Caco-2 (cell line): ENCODE results near the gene PPT1. TPM values are rescaled to one million over a fixed set of nuclear protein-coding genes. Genes with fewer than 3 reads are reported as not detected.

Experiments used
- BruUV-seq: library from RNA; stranded (reverse); fragments of 400-500 nt; replicated peaks from 2 replicates; lab custom pipeline; 2021; lab: Mats Ljungman, UMichigan
- CTCF ChIA-PET: fragments of 300-600 bp; sonication (Branson Sonifier 250); formaldehyde crosslinking; loops from one replicate; lab custom pipeline; 2022; ENCODE audit warnings: antibody characterized with exemption; lab: Charles Lee
- POLR2A ChIA-PET: fragments of 300-600 bp; sonication (Branson Sonifier 250); formaldehyde crosslinking; loops from one replicate; lab custom pipeline; 2022; ENCODE audit warnings: antibody characterized with exemption; lab: Charles Lee
- DNase-seq, 2 experiments: peaks; one replicate each; pipeline versions ENCODE4 v3.0.0 to v3.0.0-alpha.2; 2020 to 2022
- H3K27me3 ChIP-seq: replicated peaks from 2 replicates; pipeline ENCODE4 v1.6.0; 2011; ENCODE audit warnings: low read length; ENCODE audit not compliant: control insufficient read depth, insufficient read depth
- H3K36me3 ChIP-seq: 2 replicates; pipeline ENCODE4 v1.5.1; 2011; ENCODE audit warnings: low read length; ENCODE audit not compliant: control insufficient read depth, insufficient read depth
- H3K4me1 ChIP-seq: fragments of 250-450 bp; sonication (Bioruptor Pico); 2 replicates; pipeline ENCODE4 v1.5.1; 2020; ENCODE audit warnings: mild to moderate bottlenecking
- H3K4me3 ChIP-seq: 2 replicates; pipeline ENCODE4 v1.5.1; 2011; ENCODE audit warnings: low read depth, mild to moderate bottlenecking, control low read depth, low read length
- H3K9me3 ChIP-seq: fragments of 250-450 bp; sonication (Bioruptor Pico); 2 replicates; pipeline ENCODE4 v1.5.1; 2020; ENCODE audit warnings: mild to moderate bottlenecking, moderate library complexity
- H3K27ac Mint-ChIP-seq: one replicate; pipeline ENCODE4 v1.8.0; 2022; ENCODE audit warnings: mixed read lengths; ENCODE audit not compliant: unreplicated experiment
- H3K27me3 Mint-ChIP-seq: one replicate; pipeline ENCODE4 v1.8.0; 2022; ENCODE audit warnings: mixed read lengths; ENCODE audit not compliant: insufficient read depth, unreplicated experiment
- H3K36me3 Mint-ChIP-seq: one replicate; pipeline ENCODE4 v1.8.0; 2022; ENCODE audit warnings: mild to moderate bottlenecking, mixed read lengths; ENCODE audit not compliant: insufficient read depth, unreplicated experiment
- H3K4me1 Mint-ChIP-seq: one replicate; pipeline ENCODE4 v1.8.0; 2022; ENCODE audit warnings: low read depth, mixed read lengths; ENCODE audit not compliant: unreplicated experiment
- H3K4me3 Mint-ChIP-seq: one replicate; pipeline ENCODE4 v1.8.0; 2022; ENCODE audit warnings: mild to moderate bottlenecking, moderate library complexity, mixed read lengths; ENCODE audit not compliant: unreplicated experiment
- H3K9me3 Mint-ChIP-seq: one replicate; pipeline ENCODE4 v1.8.0; 2022; ENCODE audit warnings: mixed read lengths; ENCODE audit not compliant: unreplicated experiment
- CTCF ChIP-seq, 2 experiments: fragments of 200-600 bp in 1 of 2; IDR thresholded peaks; 1 replicate in 1 of 2; 2 replicates in 1 of 2; pipeline versions ENCODE4 v1.5.1 to v1.8.0; 2011 to 2022; ENCODE audit warnings: antibody characterized with exemption in 1 of 2, control low read depth in 1 of 2, inconsistent platforms in 1 of 2, low read depth in 1 of 2, low read length in 1 of 2, mild to moderate bottlenecking in 1 of 2, moderate library complexity in 1 of 2; ENCODE audit not compliant: insufficient read depth in 1 of 2, severe bottlenecking in 1 of 2, unreplicated experiment in 1 of 2
- intact Hi-C: fragments of 100-400 bp; cut with micrococcal nuclease; formaldehyde crosslinking; loops from one replicate; pipeline ENCODE4 v1.10.0; 2022; ENCODE audit not compliant: unreplicated experiment
- total RNA-seq: library from RNA; stranded (reverse); gene quantifications from 2 replicates; pipeline ENCODE4 v1.2.3, GENCODE V29; 2022

PPT1 gene
- total RNA-seq, 1 experiment from 2014 or later: 144 TPM

GRCh38 chr1:40064797-40065499, 32.1 kb downstream of the PPT1 start:
- no peaks in the 10 kb centered on the region for H3K9me3 Mint-ChIP-seq
- H3K36me3 ChIP-seq: no peaks in the 10 kb centered on the region
- no peak overlapping the region for H3K27ac Mint-ChIP-seq
- peaks cover 51% of the 10 kb centered on the region for H3K36me3 Mint-ChIP-seq
- no peaks in the 10 kb centered on the region for H3K9me3 ChIP-seq
- no peak for TF ChIP-seq CTCF (IDR thresholded peaks at IDR 0.05; ENCODE audit: insufficient read depth in 1 of 2, low read depth in 1 of 2, low read length in 1 of 2, severe bottlenecking in 1 of 2, unreplicated experiment in 1 of 2)
- H3K27me3 Mint-ChIP-seq: no peaks in the 10 kb centered on the region
- intact Hi-C loops: no loop called here
- H3K4me3 ChIP-seq: no peak overlapping the region
- H3K4me1 ChIP-seq: no peaks in the 10 kb centered on the region
- CTCF ChIA-PET: interaction anchor here (0.6 kb wide), 1 partner anchor 163 kb away, joined by 4 read pairs; no protein-coding TSS in a partner anchor
- POLR2A ChIA-PET: no interaction called here
- no TSS peak for BruUV-seq
- no peaks in the 10 kb centered on the region for H3K4me1 Mint-ChIP-seq
- H3K27me3 ChIP-seq: no peaks in the 10 kb centered on the region
- H3K4me3 Mint-ChIP-seq: no peak overlapping the region
- no peak for DNase-seq

- no peaks in the 10 kb centered on the region for H3K27me3 Mint-ChIP-seq
- no peaks in the 10 kb centered on the region for H3K9me3 ChIP-seq
- H3K36me3 ChIP-seq: no peaks in the 10 kb centered on the region
- POLR2A ChIA-PET: no interaction called here
- intact Hi-C loops: no loop called here
- H3K27ac Mint-ChIP-seq: no peak overlapping the region
- H3K4me3 Mint-ChIP-seq: no peak overlapping the region
- no peak overlapping the region for H3K4me3 ChIP-seq
- BruUV-seq: no TSS peak
- H3K4me1 ChIP-seq: peaks cover 11% of the 10 kb centered on the region; the same call in 1 of the 2 replicates
- no peak for TF ChIP-seq CTCF (IDR thresholded peaks at IDR 0.05; ENCODE audit: insufficient read depth in 1 of 2, low read depth in 1 of 2, low read length in 1 of 2, severe bottlenecking in 1 of 2, unreplicated experiment in 1 of 2)
- H3K9me3 Mint-ChIP-seq: no peaks in the 10 kb centered on the region
- H3K27me3 ChIP-seq: no peaks in the 10 kb centered on the region
- CTCF ChIA-PET: no interaction called here
- H3K4me1 Mint-ChIP-seq: peaks cover 7% of the 10 kb centered on the region
- peaks cover 24% of the 10 kb centered on the region for H3K36me3 Mint-ChIP-seq
- DNase-seq: no peak
Observed at GRCh38 chr1:40059960-40060750, 36.9 kb downstream of the PPT1 start.

- Mint-ChIP-seq H3K9me3 (no peaks in the 10 kb centered on the region), H3K27ac (no peak overlapping the region), H3K4me1 (peaks cover 7% of the 10 kb centered on the region), H3K4me3 (no peak overlapping the region), H3K27me3 (no peaks in the 10 kb centered on the region), H3K36me3 (peaks cover 17% of the 10 kb centered on the region)
- DNase-seq: no peak
- no peak for TF ChIP-seq CTCF (IDR thresholded peaks at IDR 0.05; ENCODE audit: insufficient read depth in 1 of 2, low read depth in 1 of 2, low read length in 1 of 2, severe bottlenecking in 1 of 2, unreplicated experiment in 1 of 2)
- ChIA-PET POLR2A (no interaction called here), CTCF (interaction anchor here (0.5 kb wide), 1 partner anchor 41 kb away, joined by 3 read pairs; no protein-coding TSS in a partner anchor)
- BruUV-seq: no TSS peak
- Histone ChIP-seq H3K9me3 (no peaks in the 10 kb centered on the region), H3K36me3 (no peaks in the 10 kb centered on the region), H3K4me1 (peaks cover 11% of the 10 kb centered on the region; the same call in 1 of the 2 replicates), H3K27me3 (no peaks in the 10 kb centered on the region), H3K4me3 (no peak overlapping the region)
- intact Hi-C loops: no loop called here
Observed at GRCh38 chr1:40059338-40059959, 37.6 kb downstream of the PPT1 start.
